GM23338 (cell line): ENCODE data around the gene CLIP1. TPM values are rescaled to one million over a fixed set of nuclear protein-coding genes. Genes with fewer than 3 reads are reported as not detected.

Experiments used
- ATAC-seq: fragments of 200-7000 bp; cut with Tn5 transposase; 3 replicates; pipeline ENCODE4 v1.9.1; 2020
- DNase-seq: peaks from one replicate; pipeline ENCODE4 v3.0.0-alpha.2; 2015; ENCODE audit warnings: low spot score
- H2AFZ ChIP-seq: fragments of 200-600 bp; sonication (generic); 2 replicates; pipeline ENCODE4 v1.8.0; 2016; ENCODE audit warnings: antibody characterized with exemption, mild to moderate bottlenecking, moderate library complexity
- H3F3A ChIP-seq: fragments of 200-600 bp; sonication (generic); replicated peaks from 2 replicates; pipeline ENCODE4 v1.8.0; 2017; ENCODE audit warnings: antibody characterized with exemption, mixed run types, low read depth
- H3K27ac ChIP-seq: fragments of 200-600 bp; sonication (generic); 2 replicates; pipeline ENCODE4 v1.6.1; 2016; ENCODE audit warnings: low read depth
- H3K27me3 ChIP-seq: fragments of 200-600 bp; sonication (generic); 2 replicates; pipeline ENCODE4 v1.8.0; 2016; ENCODE audit warnings: mild to moderate bottlenecking, mixed run types, moderate library complexity; ENCODE audit not compliant: insufficient read depth
- H3K36me3 ChIP-seq: fragments of 200-600 bp; sonication (generic); 2 replicates; pipeline ENCODE4 v1.8.0; 2016; ENCODE audit warnings: mild to moderate bottlenecking; ENCODE audit not compliant: insufficient read depth
- H3K4me1 ChIP-seq: fragments of 200-600 bp; sonication (generic); 2 replicates; pipeline ENCODE4 v1.8.0; 2016; ENCODE audit warnings: mild to moderate bottlenecking, moderate library complexity; ENCODE audit not compliant: insufficient read depth
- H3K4me2 ChIP-seq: fragments of 200-600 bp; sonication (generic); 2 replicates; pipeline ENCODE4 v1.7.1; 2017; ENCODE audit warnings: mixed run types
- H3K4me3 ChIP-seq: fragments of 200-600 bp; sonication (generic); 2 replicates; pipeline ENCODE4 v1.6.1; 2016; ENCODE audit warnings: mixed run types
- H3K79me2 ChIP-seq: fragments of 200-600 bp; sonication (generic); replicated peaks from 2 replicates; pipeline ENCODE4 v1.8.0; 2017; ENCODE audit warnings: mild to moderate bottlenecking; ENCODE audit not compliant: insufficient read depth
- H3K9me2 ChIP-seq: fragments of 200-600 bp; sonication (generic); 2 replicates; pipeline ENCODE4 v1.8.0; 2017; ENCODE audit not compliant: insufficient read depth
- H4K20me1 ChIP-seq: fragments of 200-600 bp; sonication (generic); replicated peaks from 2 replicates; pipeline ENCODE4 v1.8.0; 2017; ENCODE audit warnings: mild to moderate bottlenecking; ENCODE audit not compliant: insufficient read depth
- H3K27ac Mint-ChIP-seq: 2 replicates; pipeline ENCODE4 v1.8.0; 2020; ENCODE audit warnings: inconsistent platforms, mild to moderate bottlenecking, moderate library complexity, mixed read lengths
- H3K27me3 Mint-ChIP-seq: 3 replicates; pipeline ENCODE4 v1.8.0; 2022; ENCODE audit warnings: low read depth, mild to moderate bottlenecking, moderate library complexity, mixed read lengths, inconsistent platforms; ENCODE audit not compliant: insufficient read depth, poor library complexity
- H3K36me3 Mint-ChIP-seq: 3 replicates; pipeline ENCODE4 v1.8.0; 2021; ENCODE audit warnings: low read depth, mild to moderate bottlenecking, inconsistent platforms, moderate library complexity, mixed read lengths
- H3K4me1 Mint-ChIP-seq: 3 replicates; pipeline ENCODE4 v1.8.0; 2020; ENCODE audit warnings: mild to moderate bottlenecking, inconsistent platforms, mixed read lengths
- H3K4me3 Mint-ChIP-seq: 3 replicates; pipeline ENCODE4 v1.8.0; 2021; ENCODE audit warnings: moderate library complexity, mild to moderate bottlenecking, inconsistent platforms, mixed read lengths
- H3K9me3 Mint-ChIP-seq: 3 replicates; pipeline ENCODE4 v1.8.0; 2020; ENCODE audit warnings: moderate library complexity, mild to moderate bottlenecking, inconsistent platforms, mixed read lengths
- ETS1 ChIP-seq: IDR thresholded peaks from 2 replicates; pipeline ENCODE4 v1.6.1; 2016; ENCODE audit warnings: antibody characterized with exemption
- EZH2phosphoT487 ChIP-seq: fragments of 200-600 bp; sonication (generic); IDR thresholded peaks from one replicate; pipeline ENCODE4 v1.8.1; 2018; ENCODE audit warnings: antibody characterized with exemption; ENCODE audit not compliant: unreplicated experiment
- STAT1 ChIP-seq: IDR thresholded peaks from one replicate; pipeline ENCODE4 v1.6.1; 2016; ENCODE audit warnings: antibody characterized with exemption; ENCODE audit not compliant: unreplicated experiment
- ZNF331 ChIP-seq: fragments of 250-450 bp; sonication (Bioruptor Pico); IDR thresholded peaks from 2 replicates; pipeline ENCODE4 v1.5.0; 2020; ENCODE audit warnings: low read depth, mild to moderate bottlenecking, moderate library complexity
- ZNF462 ChIP-seq: fragments of 250-450 bp; sonication (Bioruptor Pico); IDR thresholded peaks from 2 replicates; pipeline ENCODE4 v1.5.0; 2020; ENCODE audit warnings: mild to moderate bottlenecking, moderate library complexity
- polyA plus RNA-seq: library from polyadenylated mRNA; unstranded; fragments of >200 nt; fragmentation: Nextera tagmentation; extraction: Ambion mirVana; gene quantifications from 2 replicates; pipeline ENCODE4 v1.2.1, GENCODE V29; 2016
- total RNA-seq: library from RNA; depleted of rRNA; stranded (reverse); fragments of >200 nt; shearing (Covaris generic); gene quantifications from 2 replicates; pipeline ENCODE4 v1.2.3, GENCODE V29; 2014

The CLIP1 gene
- total and polyA plus RNA-seq, 2 experiments from 2014 or later: 11.5 to 21.1 TPM

GRCh38 chr12:122427403-122427802 is 4.9 kb upstream of the CLIP1 start:
- Mint-ChIP-seq H3K4me1 (peaks cover 8% of the 10 kb centered on the region; the same call in 2 of the 3 replicates), H3K9me3 (no peaks in the 10 kb centered on the region), H3K4me3 (no peak overlapping the region), H3K27me3 (peaks cover 9% of the 10 kb centered on the region), H3K27ac (no peak overlapping the region), H3K36me3 (no peaks in the 10 kb centered on the region)
- Histone ChIP-seq H3K27me3 (peaks cover 6% of the 10 kb centered on the region; the same call in 1 of the 2 replicates), H4K20me1 (no peaks in the 10 kb centered on the region), H3K4me1 (peaks cover 6% of the 10 kb centered on the region; the same call in 1 of the 2 replicates), H3K4me2 (no peak overlapping the region), H3K9me2 (no peaks in the 10 kb centered on the region), H3K36me3 (no peaks in the 10 kb centered on the region), H3F3A (peaks cover 11% of the 10 kb centered on the region), H3K27ac (no peak overlapping the region), H3K79me2 (no peaks in the 10 kb centered on the region), H2AFZ (no peak overlapping the region), H3K4me3 (no peak overlapping the region)
- DNase-seq: no peak
- no peak for ATAC-seq
- no peak for TF ChIP-seq ZNF462 (CRISPR knock-in tag)
- TF ChIP-seq ZNF331 (CRISPR knock-in tag): no peak
- no peak for TF ChIP-seq ETS1
- TF ChIP-seq STAT1: no peak
- no peak for TF ChIP-seq EZH2phosphoT487
